KG1 (cell line): Measurements from ENCODE around the gene ZFP14.

Experiments used
- DNase-seq: peaks from one replicate; lab custom pipeline; 2025; lab: John Stamatoyannopoulos, UW

The ZFP14 gene

DNA sequence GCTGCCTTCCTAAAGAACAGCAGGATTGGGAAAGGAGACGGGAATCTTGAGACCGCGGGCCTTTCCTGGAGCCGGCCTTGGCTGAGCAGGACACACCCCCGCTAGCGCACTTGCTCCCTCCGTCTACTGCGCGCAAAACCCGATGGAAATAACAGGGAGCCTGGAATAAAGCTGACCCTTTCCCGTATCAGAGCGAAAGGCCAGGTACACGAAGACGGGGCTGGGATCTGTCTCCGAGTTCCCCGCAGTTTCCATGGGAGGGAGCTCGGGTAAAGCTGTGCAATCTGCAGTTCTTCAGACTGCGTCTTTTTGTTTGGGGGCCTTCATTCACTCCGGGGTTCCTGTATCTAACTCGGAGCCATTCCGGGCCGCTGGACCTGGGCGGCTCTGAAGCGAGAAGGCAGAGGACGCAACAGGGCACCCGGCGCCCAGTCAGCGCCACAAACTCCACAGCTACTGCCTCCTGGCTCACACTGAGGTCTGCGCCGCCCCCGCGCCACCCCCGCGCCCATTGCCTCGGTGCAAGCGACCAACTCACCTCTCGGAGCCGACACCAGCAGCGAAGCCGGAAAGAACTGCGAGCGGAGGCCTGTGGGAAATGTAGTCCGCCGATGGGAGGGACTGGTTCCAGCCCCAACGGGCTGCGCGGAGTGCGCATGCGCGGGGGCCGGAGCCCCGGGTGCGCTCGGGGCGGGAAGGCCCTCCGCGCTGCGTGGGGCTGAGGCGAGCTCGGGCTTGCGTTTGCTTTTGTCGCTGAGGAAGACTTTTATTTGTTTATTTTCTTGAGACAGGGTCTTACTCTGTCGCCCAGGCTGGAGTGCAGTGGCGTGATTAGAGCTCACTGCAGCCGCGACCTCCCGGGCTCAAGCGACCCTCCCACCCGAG, at the start of gene ZFP14:
TSS of gene ZFP14 (minus strand) at position 577 of the 885 bp plus-strand sequence. CDS start 11,309 bp downstream, outside the sequence.
- DNase-seq: peak; percentile 90

DNA sequence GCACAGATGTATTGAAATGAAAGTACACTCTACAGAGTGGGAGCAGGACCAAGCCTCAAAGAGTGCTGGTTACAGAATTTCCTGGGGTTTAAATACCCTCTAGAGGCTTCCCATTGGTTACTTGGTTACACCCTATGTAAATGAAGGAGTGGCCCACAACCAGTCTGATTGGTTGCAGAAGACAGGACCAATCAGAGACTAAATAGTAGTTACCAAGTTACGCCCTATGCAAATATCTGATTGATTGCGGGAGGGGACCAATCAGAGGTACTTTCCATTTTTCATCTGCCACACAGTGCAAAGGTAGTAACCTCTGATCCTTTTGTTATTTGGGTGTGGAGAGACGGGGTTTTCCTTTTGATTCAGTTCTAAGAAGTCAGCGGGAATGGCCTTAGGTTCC, 44.9 kb upstream of the ZFP14 start:
- no peak for DNase-seq

DNA sequence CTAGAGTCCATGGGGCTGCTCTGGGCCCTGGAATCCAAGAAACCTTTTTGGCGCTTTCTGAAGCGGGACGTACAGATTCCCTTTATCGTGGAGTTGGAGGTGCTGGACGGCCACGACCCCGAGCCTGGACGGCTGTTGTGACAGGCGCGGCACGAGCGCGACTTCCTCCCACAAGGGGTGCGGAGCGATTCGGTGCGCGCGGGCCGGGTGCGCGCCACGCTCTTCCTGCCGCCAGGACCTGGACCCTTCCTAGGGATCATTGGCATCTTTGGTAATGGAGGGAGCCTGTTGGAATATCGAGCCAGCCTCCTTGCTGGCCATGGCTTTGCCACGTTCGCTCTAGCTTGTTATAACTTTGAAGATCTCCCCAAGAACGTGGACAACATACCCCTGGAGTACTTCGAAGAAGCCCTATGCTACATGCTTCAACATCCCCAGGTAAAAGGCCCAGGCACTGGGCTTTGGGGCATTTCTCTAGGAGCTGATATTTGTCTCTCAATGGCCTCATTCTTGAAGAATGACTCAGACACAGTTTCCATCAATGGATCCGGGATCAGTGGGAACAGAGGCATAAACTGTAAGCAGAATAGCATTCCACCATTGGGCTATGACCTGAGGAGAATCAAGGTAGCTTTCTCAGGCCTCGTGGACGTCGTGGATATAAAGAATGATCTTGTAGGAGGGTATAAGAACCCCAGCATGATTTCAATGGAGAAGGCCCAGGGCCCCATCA, 42.9 kb upstream of the ZFP14 start:
- no peak for DNase-seq

GRCh38 chr19:36420961-36421748, 42.2 kb upstream of the ZFP14 start:
- no peak for DNase-seq

GRCh38 chr19:36418287-36419001, 39.4 kb upstream of the ZFP14 start, which contains the start of gene ZFP82:
ZFP82 (minus strand) TSS chr19:36418644; CDS start chr19:36409789, 8,855 bp downstream.
- DNase-seq: peak; percentile 37

DNA sequence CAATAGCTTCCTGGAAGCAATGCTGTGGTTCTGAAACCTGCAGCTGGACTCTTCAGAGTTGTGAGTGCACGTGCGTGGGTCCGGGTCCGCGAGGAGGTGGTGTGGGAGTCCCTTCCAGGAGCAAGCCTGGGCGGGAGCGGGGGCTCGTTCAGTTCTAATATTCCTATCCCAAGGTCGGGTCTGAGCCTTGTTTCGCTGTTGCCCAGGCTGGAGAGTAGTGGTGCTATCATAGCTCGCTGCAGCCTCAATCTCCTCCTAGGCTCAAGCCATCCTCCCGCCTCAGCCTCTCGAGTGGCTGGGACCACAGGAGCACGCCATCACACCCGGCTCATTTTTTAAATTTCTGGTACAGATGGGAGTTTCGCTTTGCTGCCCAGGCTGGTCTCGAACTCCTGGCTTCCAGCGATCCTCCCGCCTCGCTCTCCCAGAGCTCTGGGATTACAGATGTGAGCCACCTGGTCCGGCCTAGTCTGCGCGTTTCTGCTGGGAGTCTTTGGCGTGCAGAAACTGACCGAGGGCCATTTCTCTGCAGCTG, 38.8 kb upstream of the ZFP14 start:
- no peak for DNase-seq

DNA sequence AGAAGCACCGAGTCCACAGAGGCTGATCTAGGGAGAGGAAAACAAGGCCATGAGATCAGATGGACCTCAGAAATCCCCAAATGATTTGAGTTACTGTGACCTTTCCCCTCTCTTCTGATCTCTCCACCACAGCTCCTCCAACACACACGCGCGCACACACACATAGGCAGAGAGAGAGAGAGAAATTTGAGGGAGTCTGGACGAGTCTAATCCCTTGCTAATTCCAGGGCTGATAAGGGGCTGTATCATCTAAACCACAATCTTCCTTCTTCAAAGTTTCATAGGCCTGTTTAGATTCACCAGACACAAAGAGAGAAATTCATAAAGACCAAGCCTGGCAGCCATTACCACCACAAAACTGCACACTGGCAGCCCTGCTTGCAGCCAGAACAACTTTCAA, 30.8 kb upstream of the ZFP14 start:
- DNase-seq: no peak

- DNase-seq: no peak
Observed at GRCh38 chr19:36408101-36408500, 29.1 kb upstream of the ZFP14 start.

DNA sequence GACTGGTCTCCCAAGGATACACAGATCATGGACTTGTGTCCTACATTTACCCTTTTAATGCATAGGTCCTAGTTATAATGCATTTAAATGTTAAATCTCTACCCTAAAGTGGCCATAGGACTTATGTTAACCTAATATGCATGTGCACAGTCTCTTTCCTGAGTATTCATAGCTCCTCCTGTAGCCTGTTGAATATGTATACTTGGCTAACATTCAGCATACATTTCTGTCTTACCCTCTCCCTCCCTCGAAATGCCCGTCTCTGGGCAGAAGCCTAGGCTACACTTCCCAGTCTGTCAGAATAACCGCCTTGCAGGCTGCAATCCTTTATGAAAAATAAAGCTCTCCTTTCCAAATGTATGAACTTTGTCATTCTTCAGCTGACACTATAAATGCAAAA, 25.5 kb upstream of the ZFP14 start:
- DNase-seq: no peak

DNA sequence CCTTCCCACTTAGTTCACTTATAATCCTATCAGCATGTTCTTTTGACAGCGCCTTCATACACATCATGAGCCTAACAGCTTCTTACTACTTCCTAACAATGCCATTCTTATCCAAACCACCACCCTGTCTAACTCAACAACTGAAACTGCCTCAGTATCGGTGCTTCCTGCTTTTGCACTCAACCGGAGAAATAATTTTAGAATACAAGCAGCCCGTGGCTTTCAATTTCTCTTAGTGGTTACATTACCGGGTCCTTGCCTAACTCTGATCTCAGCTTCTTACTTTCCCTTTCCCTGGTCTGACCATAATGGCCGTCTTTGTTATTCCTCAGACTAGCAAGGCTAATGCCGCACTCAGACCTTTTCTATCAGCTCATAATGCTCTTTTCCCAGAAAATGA, 22.5 kb upstream of the ZFP14 start:
- no peak for DNase-seq

GRCh38 chr19:36398571-36398970, 19.6 kb upstream of the ZFP14 start:
- DNase-seq: no peak

DNA sequence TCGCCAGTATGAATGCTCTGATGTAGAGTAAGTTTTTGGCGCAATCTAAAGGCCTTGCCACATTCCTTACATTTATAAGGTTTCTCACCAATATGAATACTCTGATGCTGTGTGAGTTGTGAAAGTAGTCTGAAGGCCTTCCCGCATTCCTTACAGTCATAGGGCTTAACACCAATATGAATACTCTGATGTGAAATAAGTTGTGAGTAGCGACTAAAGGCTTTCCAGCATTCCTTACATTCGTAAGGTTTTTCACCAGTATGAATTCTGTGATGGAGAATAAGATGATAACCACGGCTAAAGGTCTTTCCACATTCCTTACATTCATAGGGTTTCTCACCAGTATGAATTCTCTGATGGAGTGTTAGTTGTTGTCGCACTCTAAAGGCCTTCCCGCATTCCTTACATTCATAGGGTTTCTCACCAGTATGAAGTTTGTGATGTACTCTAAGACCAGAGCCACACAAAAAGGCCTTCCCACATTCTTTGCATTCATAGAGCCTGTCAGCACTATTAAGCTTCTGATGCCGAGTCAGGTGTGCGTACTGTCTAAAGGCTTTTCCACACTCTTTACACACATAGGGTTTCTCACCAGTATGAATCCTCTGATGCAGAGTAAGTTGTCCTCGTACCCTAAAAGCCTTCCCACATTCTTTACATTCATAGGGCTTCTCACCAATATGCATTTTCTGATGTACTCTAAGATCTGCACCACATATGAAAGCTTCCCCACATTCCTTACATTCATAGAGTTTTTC, 14.1 kb upstream of the ZFP14 start:
- no peak for DNase-seq

- no peak for DNase-seq
Observed at GRCh38 chr19:36379510-36379819, 464 bp upstream of the ZFP14 start.

GRCh38 chr19:36377541-36378178, 1.3 kb downstream of the ZFP14 start:
- DNase-seq: no peak

GRCh38 chr19:36373638-36374156, 5.3 kb downstream of the ZFP14 start:
- DNase-seq: no peak

GRCh38 chr19:36371886-36372285, 7.1 kb downstream of the ZFP14 start:
- DNase-seq: no peak

DNA sequence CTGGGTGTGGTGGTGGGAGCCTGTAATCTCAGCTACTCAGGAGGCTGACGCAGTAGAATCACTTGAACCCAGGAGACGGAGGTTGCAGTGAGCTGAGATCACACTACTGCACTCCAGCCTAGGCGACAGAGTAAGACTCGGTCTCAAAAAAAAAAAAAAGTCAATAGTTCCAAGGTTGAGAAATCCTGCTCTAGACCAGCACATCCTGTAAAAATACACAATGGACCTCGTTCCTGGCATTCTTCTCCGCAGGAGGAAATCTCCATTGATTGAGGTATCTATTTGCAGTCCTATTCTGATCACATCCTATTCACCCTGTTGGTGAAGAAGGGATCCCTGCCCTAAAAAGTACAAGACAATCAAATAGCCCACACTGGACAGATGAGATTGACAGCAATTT, 15.2 kb downstream of the ZFP14 start:
- DNase-seq: no peak

- DNase-seq: no peak
Observed at GRCh38 chr19:36340786-36341372, 38.1 kb downstream of the ZFP14 start.

GRCh38 chr19:36331353-36332228, 47.4 kb downstream of the ZFP14 start:
- peak; percentile 85 for DNase-seq
